Measurements from ENCODE around the gene PAPPA.
A peak's percentile ranks its signal among the peaks of the same experiment; 100 is the strongest.

PAPPA gene

DNA sequence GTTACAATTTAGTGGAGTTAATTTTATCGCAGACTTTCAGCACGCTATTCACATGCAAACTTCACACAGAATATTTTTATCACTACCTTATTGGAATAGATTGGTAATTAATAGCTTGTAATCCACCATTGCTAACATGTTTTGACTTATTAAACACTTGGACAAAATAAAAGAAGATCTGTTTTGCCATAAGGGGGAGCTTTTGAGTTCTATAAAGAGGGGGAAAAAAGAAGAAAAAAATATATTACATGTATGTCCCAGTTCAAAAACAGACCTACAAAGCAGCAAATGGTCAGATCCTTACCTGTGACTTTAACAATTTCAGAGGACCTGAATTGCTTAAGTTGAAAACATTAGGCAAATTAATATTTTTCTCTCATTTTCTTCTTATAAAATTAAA, 1.2 kb upstream of the PAPPA start:
- no peak for DNase-seq

DNA sequence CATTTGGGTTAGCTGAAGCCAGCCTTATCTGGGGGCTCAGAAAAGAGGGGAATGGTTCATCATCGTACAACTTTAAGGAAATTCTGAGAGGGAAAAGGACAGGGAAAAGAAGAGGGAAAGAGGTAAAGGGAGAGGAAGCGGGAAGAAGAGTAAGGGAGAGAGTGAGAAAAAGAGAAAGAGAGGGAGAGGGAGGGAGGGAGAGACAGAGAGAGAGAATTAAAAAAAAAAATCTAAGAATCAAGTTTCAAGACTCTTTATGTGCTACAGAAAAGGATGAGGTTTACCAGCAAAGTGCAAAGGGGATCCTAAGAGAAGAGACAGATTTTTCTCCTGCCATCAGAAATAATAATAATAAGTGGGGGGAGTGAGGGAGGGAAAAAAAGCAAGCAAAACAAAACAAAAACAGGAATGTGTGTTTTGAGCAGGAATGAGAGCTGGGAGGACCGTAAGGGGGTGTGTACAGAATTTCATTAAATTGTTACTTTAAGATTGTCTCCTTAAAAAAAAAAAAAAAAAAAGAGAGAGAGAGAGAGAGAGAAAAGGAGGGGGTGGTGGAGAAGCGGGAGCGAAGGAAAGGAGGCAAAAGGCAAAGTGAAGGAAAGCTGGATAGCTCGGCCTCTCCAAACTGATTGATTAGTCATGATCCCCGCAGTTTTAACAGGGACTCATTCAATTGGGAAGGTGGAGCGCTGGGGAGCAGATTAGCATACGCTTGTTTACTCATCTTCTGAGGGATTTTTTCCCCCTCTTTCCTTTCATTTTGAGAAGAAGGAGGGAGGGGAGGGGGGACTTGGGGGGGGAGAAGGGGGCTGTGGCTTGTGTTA, 438 bp upstream of the PAPPA start:
- no peak for DNase-seq

DNA sequence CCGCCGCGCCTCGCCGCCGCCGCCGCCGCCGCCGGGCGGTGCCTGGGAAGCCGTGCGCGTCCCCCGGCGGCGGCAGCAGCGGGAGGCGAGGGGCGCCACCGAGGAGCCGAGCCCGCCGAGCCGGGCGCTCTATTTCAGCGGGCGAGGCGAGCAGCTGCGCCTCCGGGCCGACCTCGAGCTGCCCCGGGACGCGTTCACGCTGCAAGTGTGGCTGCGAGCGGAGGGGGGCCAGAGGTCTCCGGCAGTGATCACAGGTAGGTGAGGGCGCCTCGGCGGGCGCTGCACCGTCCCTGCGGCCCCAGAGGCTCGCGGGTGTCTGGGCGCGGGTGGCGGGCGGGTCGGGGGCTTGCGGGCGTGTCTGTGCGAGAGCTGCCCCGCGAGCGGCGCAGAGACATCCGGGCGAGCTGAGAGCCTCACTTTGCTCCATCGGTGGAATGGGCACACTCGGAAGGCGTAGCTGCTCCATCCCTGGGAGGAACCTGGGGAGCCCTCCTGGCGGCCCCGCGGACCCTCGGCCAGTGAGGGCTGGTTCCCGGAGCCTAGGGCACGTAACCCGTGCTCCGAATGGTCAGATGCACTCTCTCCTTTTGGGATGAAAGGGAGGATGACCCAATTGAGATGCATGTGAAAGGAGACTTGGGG, 864 bp downstream of the PAPPA start:
- no peak for DNase-seq

DNA sequence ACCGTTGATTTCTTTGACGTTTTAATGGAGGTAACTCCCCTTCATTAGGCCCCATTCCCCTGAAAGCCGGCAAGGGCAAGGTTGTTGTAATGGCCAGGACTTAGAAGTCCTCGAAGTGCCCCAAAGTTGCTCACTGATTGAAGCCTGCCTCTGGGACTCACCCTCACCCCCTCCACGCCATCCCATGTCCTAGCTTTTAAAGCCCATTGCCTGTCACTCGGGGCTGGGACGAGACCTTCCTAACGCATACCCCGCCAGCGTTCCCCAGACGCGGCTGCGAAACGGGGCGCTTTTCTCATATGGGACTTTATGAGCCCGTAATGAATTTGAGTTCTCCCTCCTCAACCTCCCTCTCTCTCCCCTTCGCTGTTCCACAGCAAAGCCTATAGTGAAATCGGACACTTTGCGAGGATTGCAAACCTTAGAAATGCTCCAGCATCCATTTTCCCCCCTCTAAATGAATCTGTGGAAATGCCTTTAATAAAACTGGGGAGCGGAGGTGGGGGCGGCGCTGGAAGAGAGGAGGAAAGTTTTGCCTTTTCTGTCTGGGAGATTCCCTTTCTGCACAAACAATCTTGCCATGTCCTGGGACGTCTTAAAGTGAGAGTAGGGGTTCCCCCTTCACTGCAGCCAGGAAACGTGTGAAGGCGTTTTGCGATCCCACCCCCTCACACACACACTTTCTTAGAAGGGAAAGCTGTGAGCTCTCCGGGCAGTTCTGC, 1.5 kb downstream of the PAPPA start:
- DNase-seq = no peak

DNA sequence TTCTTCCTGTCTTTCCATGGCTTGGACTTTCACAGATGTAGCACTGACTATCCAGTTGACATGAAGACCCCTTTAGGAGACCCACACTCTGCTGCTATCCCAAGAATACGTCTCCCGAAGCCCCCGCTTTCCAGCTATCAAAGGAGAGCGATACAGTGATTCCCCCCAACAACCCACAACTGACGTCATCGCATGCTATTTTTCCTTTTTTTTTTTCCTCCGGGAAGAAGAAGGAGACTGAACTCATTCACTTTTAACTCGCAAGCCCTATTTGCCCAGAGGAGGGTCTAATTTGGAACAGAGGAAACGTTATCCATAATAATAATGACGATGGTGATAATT, 2.1 kb downstream of the PAPPA start:
- DNase-seq = no peak

DNA sequence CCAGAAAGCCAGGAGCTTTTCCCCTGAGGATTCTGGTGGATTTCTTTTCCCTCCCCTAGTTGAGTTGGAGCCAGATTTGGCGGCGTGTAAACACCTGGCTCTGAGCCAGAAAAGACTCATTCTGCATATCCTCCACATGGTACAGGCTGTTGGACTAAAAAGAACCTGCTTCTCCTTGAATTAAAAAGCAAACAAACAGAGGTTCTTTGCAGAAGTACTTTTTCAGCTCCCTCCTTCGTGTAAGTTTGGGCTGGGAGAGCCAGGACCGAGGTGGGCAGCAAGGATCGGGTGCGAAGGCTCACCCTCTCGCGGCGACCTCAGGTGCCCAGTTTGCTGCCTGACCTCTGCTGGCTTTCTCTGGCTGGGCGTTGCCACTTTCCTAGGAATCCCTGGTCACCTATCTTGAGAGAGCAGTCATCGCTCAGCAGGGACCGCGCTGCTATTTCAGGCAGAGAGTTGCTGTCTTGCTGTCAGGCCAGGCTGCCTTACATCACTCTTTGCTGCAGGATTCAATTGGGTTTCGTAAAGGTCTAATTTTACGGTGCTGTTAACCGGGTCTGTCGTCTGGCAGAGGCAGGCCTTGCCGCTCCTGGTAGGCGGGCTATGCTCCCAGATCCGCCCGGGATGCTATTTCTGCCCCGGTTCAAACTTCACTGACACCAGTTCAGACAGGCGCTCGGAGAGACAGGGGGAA, 3.2 kb downstream of the PAPPA start:
- DNase-seq = peak; percentile 88

DNA sequence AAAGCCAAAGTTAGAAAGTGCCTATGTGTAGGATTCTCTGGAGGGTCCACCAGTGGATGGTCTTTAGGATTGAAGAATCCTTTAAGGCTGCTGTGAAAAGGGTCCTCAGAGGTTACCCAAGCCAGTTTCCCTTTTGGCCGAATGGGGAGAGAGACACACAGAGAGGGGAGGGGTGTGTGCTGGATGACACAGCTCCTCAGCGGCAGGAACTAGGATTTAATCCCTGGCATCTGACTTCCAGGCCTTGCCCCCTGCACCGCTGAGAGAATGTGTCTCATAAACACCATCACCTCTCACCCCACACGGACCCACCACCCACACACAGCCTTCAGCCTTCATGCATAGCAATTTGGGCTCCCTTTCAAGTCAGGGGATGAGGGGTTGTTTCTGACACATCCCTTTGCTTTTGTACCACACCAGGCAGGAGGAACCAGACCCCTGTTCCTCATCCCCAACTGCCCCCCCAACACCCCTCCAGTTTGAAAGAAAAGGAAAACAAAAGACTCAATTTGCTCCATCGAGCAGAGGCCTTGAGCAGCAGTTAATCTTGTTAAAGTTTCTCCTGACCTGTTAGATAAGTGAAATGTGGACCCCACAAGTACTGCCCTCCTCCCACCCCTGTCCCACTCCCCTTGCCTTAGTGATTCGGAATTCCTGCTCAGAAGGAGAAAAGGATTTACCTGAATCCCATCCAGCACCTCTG, 4.0 kb downstream of the PAPPA start:
- DNase-seq = no peak

DNA sequence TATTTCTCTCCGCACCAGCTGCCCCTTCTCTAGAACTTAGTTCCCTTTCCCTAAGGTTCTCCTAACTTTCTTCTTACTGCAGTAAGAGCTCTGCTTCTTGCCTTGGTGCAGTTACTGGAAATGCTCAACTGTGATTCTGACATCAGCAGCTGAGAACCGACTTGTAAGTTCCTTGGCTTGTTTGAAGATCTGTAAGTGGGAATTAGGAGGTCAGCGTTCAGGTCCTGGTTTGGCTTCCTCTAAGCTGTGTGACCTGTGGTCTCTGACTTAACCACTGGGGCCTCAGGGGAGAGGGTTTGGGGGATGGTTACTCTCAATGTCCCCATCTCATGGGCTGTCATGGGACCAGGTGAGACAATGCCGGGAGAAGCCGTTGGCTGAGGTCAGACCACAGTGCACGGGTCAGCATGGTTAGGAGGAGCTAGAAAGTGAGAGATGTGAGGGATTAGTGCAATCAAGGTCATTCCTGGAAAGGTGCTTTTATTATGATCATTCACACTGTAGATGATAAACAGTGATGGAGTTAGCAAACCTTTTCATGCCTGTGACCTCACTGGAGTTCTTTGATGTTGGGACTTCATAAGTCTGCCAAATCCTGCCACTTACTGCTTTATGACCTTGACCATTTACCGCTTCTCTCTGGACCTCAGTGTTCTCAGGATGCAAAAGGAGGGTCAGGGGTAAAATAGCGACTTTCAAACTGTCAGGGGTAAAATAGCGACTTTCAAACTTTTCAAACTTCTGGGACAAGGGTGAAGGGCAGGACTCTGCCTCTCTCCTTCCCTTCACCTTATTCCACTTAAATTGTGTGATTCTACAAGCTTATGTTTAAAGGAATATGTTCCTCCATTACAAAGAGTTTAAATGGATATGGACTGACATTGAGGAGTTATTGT, 7.3 kb downstream of the PAPPA start:
- DNase-seq = no peak

DNA sequence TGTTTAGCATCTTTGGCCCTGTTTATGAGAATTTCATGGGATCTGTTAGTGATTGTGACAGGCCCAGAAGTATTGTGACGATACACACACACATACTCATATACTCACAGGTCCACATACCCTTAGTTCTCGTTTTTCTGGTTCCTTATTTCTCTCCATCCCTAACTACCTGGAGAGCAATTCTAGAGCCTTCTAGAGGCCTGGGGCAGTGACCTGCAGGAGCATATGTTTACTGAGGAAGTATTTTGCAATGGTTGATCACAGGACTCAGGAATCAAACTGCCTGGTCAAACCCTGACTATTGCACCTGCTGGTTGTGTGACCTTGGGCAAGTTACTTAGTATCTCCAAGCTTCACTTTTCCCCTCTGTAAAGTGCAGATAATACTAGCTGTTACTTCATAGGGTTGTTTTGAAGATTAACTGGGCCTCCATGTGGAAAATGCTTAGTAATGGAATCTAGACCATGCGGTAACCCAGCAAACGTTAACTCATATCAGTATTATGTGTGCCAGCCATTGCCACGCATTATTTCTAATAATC, 8.7 kb downstream of the PAPPA start:
- no peak for DNase-seq

DNA sequence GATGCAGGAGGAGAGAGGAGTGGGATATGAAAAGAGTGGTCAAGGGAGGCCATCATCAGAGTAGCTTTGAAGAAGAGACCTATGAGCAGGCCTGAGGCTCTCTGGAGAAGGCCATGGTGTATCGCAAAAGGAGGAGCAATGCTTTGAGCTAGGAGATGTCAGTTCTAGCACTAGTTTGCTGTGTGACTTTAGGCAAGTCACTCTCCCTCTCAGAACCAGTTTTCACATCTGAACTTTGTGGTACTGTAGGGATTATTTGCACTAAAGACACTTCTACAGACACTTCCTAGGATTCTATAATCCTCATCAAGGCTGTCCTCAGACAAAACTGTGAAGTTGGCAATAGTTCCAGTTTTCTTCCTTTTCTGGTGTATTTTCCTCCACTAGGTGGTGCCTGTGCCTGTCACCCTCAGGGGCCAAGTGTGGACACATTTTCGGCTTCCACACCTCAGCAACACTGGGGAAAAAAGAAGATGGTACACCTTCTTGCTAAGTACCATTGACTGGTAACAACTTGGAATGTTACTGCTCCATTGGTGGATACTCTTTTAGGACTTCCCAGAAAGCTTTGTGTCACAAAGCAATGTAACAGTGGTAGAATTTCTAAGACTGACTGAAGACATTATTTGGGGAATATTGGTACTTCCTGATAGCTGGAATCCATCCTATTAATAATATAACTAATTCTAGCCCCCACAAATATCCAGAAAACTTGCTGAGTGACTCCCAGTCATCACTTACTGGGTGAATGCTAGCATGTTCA, 9.9 kb downstream of the PAPPA start:
- no peak for DNase-seq

DNA sequence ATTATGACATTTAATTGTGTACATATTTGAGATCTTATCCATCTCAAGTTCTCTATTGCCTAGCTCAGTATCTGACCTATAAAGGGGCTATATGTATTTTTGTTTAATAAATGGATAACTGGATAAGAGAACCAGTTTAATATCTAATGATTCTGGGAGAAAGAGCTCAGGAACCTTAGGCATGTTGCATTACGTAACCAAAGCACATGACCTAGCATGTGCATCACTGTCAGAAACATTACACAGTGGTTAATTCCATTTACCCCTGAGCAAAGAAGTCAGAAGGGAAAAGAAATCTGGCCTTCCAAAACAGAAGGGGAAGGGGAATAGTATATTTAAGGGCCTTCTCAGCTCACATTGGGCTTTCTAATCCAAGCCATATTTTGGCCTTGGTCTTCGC, 12.3 kb downstream of the PAPPA start:
- no peak for DNase-seq

DNA sequence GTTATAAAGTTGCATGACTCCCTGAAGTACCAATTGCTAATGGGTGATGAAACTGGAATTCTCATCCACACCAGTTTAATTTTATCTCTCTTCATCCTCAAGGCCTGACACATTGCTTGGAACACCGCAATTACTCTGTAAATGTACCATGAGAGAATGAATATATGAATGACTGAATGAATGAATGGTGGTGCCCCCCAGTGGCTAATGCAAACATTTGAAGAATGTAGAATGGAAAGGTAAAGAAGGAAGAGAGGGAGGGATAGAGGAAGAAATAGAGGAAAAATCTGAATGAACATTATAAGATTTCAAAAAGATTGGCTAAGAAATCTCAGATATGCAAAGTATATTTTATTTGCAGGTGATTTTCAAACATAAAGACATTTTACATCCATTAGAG, 13.1 kb downstream of the PAPPA start:
- DNase-seq = no peak

DNA sequence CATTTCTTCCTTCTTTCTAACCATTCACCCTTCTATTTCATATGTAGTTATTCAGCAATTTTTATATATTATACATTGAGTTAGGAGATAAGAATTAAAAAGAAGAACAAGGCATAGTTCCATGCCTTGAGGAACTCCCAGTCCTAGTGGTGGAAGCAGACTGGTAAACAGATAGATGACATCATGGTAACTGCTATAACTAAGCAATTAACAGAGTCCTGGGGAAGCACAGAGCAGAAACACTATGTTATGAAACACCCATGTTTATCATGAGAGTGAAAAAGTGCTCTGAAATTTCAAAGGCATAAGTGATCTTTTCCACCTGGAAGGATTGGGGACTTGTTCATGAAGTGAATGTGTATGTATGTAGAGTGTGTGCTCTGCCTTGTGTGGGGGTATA, 14.6 kb downstream of the PAPPA start:
- no peak for DNase-seq

DNA sequence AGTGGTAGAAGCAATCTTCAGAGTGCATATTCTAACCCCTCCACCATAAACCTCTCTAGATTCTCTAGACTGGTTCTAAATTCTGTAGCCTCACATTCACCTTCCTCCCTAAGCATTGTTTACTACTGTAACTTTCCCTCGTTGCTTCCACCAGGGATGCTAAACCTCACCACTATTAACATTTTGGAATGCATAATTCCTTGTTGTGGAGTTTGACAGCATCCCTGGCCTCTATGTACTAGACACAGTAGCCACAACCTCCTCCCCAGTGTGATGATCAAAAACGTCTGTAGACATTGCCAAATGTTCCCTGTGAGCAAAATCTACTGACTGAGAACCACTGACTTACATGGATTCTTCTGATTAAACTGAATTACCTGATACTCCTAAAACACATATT, 18.6 kb downstream of the PAPPA start:
- DNase-seq = no peak

DNA sequence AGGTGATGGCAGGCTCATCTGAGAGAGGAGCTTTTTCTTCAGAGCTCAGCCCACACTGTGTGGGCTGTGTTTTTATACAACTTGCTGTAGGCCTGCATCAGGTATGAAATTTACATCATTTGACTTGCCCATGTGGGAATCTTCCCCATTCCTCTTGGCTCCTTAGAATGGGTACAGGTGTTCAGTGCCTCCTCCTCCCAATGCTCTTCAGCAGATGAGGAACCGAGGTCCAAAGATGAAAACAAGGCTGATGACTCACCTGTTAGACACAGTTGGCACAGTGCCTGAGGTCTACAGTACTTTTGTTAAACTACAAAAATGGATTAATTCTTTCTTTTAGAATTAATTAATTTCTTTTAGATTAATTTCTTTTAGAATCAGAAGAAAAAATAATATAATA, 20.8 kb downstream of the PAPPA start:
- no peak for DNase-seq

DNA sequence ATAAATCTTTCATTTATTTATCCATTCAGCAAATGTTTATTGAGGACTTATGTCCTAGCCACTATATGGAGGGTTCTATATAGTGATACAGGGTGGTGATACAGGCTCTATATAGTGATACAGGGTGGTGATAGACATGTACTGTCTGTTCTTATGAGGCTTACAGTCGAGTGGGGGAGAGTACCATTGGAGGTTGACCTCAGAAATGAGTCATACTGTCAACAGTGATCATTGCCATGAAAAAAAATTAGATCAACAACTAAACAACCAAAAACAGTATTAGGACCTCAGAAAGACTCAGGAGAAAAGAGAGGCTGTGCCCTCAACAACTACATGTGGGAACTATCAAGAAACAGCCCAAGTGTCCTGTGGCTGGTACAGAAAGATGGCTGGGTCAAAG, 22.0 kb downstream of the PAPPA start:
- DNase-seq = no peak

DNA sequence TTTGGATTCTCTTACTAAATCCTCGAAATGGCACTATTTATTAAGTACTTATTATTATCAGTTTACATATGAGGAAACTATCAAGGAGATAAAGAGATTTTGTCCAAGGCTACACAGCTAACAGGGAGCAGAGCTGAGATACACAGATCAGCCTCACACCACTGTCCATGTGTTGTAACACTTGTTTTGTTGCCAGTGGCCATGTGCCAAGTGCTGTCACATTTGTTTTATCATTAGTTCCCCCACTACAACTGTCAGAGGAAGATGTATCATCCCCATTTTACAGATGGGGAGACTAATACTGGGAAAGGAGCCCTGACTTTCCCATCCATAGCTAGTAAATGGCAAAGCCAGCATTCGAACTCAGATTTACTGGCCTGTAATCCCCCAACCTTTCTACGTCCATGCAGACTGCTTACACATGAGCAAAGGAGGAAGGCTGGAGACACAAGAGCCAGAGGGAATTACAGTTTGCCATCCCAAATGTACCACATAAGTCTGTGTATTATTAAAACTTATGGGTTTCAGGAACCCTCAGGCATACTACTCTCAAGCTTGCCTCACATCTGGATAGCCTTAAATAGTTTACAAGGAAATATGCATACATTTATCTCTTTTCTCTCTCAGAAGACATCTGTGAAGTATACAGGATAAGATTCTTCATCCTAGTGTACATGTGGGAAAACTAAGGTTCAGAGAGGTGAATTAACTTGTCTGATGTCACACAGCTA, 25.1 kb downstream of the PAPPA start:
- DNase-seq = no peak

DNA sequence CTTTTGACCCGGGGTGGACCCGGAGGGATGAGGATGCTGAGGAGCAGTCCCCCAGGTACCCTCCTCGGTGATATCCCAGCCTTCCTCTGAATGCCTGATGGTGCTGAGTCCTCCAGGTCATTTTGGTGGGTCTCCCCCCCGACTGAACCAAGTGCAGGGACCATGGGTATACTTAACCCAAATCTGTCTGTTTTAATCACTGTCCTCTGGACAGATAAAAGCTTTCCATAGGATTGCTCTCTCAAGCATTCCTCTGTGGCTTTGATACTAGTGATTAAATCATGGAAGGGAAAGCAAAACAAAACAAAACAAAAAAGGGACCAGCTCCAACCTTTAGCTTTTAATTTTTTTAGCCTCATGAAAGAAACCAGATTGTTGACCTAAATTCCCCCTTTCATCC, 26.0 kb downstream of the PAPPA start:
- DNase-seq = no peak

DNA sequence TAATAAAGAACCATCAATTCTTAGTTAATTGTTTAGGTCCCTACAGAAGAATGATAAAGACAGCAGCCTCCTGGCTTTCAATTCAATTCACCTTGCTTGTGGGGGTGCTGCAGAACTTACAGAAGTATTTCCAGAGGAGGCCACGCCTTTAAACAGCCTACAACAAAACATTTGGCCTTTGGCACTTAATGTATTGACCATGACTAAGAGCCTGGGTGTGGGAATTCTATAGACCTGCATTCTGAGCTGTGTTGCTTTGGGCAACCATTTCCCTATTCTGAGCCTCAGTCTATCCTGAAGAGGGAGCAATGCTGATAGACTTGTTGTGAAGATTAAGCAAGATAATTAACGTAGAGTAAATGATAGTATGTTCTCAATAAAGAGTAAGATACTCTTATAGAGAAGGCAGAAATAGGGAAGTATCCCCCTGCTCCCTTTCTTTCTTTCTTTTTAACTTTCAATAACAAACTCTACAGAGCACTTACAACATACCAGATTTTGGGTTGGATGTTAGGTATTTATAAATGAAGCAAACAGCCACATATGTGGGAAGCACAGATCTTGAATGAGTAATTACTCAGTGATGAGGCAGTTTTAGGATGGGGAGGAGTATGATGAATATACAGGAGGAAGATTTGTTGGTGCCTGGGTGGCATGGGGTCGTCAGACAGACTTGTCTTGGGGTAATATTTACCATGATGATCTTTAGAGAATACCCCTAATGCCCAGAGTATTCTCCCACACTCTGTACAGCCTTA, 28.4 kb downstream of the PAPPA start:
- DNase-seq = no peak
